ENCODE results near the gene HLA-DQA1.
"Not testable (repeated sequence)": the region's sequence is repeated elsewhere in the genome, so short reads cannot be mapped to it uniquely, and the experiment has no call there.

Gene HLA-DQA1

GRCh38 chr6:32637219-32637880, at the start of gene HLA-DQA1:
HLA-DQA1 (plus strand) TSS chr6:32637406; CDS start chr6:32637459, 53 bp downstream.
- DNase-seq (ENCODE audit: low read depth, low spot score): no peak

- DNase-seq (ENCODE audit: low read depth, low spot score): no peak
Observed at GRCh38 chr6:32588156-32588555, 49.0 kb upstream of the HLA-DQA1 start.

GRCh38 chr6:32589596-32590449, 47.4 kb upstream of the HLA-DQA1 start, which contains the start of gene HLA-DRB1:
HLA-DRB1 (minus strand) TSS chr6:32589848; CDS start chr6:32589742, 106 bp downstream.
- DNase-seq (ENCODE audit: low read depth, low spot score): peak; percentile 66

GRCh38 chr6:32590713-32591112, 46.5 kb upstream of the HLA-DQA1 start:
- DNase-seq (ENCODE audit: low read depth, low spot score): not testable (repeated sequence)

GRCh38 chr6:32597024-32597423, 40.2 kb upstream of the HLA-DQA1 start:
- no peak for DNase-seq (ENCODE audit: low read depth, low spot score)

- no peak for DNase-seq (ENCODE audit: low read depth, low spot score)
Observed at GRCh38 chr6:32602383-32602782, 34.8 kb upstream of the HLA-DQA1 start.

GRCh38 chr6:32603222-32603621, 34.0 kb upstream of the HLA-DQA1 start:
- no peak for DNase-seq (ENCODE audit: low read depth, low spot score)

- no peak for DNase-seq (ENCODE audit: low read depth, low spot score)
Observed at GRCh38 chr6:32603888-32604287, 33.3 kb upstream of the HLA-DQA1 start.

- peak; percentile 60 for DNase-seq (ENCODE audit: low read depth, low spot score)
Observed at GRCh38 chr6:32604434-32604877, 32.8 kb upstream of the HLA-DQA1 start.

GRCh38 chr6:32607263-32607987, 29.8 kb upstream of the HLA-DQA1 start:
- no peak for DNase-seq (ENCODE audit: low read depth, low spot score)

- DNase-seq (ENCODE audit: low read depth, low spot score): no peak
Observed at GRCh38 chr6:32607988-32608298, 29.3 kb upstream of the HLA-DQA1 start.

- no peak for DNase-seq (ENCODE audit: low read depth, low spot score)
Observed at GRCh38 chr6:32608362-32608761, 28.8 kb upstream of the HLA-DQA1 start.

- no peak for DNase-seq (ENCODE audit: low read depth, low spot score)
Observed at GRCh38 chr6:32609391-32609730, 27.8 kb upstream of the HLA-DQA1 start.

GRCh38 chr6:32609731-32610640, 27.2 kb upstream of the HLA-DQA1 start:
- DNase-seq (ENCODE audit: low read depth, low spot score): peak; percentile 97

- no peak for DNase-seq (ENCODE audit: low read depth, low spot score)
Observed at GRCh38 chr6:32610682-32611296, 26.4 kb upstream of the HLA-DQA1 start.

- no peak for DNase-seq (ENCODE audit: low read depth, low spot score)
Observed at GRCh38 chr6:32613475-32613874, 23.7 kb upstream of the HLA-DQA1 start.

- peak; percentile 52 for DNase-seq (ENCODE audit: low read depth, low spot score)
Observed at GRCh38 chr6:32614366-32615081, 22.7 kb upstream of the HLA-DQA1 start.

GRCh38 chr6:32615885-32616532, 21.2 kb upstream of the HLA-DQA1 start:
- DNase-seq (ENCODE audit: low read depth, low spot score): no peak

GRCh38 chr6:32617751-32618150, 19.5 kb upstream of the HLA-DQA1 start:
- no peak for DNase-seq (ENCODE audit: low read depth, low spot score)

- no peak for DNase-seq (ENCODE audit: low read depth, low spot score)
Observed at GRCh38 chr6:32621372-32621771, 15.8 kb upstream of the HLA-DQA1 start.

Data from astrocyte of the hippocampus (primary cell).